Stimulated activated CD4-positive, alpha-beta T cell treated with anti-CD3 and anti-CD28 coated beads, Interleukin-2, amount 100 ng/mL, for 4 hours (primary cell): ENCODE data around the gene PTGES.

Experiments used
- DNase-seq: peaks from one replicate; pipeline ENCODE4 v3.0.0-alpha.2; 2020; ENCODE audit warnings: low read depth

Gene PTGES

DNA sequence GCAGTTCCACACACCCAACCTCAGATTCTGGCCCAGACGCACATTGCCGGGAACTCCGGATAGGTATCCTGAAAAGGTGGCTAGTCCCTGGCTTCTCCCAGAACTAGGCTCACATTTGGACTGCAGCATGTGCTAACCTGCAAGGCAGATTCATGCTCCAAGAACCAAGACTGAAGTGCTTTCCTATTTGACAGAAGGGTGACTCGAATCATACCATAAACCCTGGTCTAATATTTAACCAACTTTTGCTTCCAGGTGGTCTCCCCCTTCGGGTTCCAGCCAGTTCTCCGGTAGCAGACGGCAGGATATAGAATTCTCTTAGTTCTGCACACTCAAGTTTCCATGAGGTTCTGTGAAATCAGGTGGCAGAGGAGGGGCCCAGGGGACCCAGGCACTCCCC is 7.6 kb downstream of the PTGES start:
- no peak for DNase-seq

DNA sequence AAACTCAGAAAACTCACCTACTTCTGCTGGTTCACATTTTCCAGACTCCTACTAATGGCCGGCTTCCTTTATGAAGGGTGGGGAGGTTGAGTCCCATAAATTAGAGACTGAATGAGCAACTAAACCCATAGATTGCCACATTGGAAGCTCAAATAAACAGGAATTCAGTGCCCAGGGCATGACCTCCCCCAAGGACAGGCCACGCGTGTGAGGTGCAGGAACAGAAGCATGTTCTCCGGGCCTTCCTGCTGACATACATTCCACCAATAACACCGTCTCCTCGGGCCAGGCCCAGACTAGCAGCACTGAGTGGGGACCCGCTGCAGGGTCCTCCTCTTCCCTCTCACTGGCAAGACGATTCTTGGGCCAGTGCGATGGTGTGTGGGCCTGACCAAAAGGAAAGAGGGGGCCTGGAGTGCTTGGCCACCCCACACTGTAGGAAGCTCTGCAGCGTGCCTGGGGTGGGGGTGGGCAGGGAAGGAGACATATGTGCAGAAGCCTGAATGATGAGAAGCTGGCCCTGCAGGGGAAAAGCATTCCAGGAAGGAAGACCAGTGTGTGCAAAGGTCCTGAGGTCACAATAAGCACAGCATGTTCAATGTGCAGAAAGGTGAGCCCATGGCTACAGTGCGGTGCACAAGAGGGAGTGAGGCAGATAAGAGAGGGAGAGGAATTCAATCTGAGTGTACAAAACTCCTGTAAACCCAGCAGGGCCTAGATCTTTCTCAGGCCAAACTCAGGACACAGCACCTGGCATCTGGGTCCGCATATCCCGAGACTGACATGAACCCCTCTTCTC is 12.0 kb downstream of the PTGES start:
- no peak for DNase-seq

DNA sequence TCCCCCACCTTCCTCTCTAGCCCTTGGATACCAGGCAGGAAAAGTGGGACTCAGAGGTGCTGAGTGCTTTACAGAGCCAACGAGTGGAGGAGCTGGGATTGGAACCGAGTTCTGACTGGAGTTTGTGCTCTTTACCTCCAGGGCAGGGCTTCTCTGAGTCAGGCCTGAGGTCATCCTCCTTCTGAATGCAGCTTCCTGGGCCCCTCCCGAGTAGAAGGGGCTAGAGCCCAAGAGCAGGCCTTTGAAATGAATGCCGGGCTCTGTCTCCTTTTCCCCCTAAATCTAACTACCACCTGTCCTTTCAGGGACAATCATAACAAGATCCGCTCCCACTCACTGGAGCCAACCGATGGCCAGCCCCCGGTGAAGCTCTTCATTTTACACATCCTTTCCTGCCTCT is 12.7 kb downstream of the PTGES start:
- DNase-seq = no peak

DNA sequence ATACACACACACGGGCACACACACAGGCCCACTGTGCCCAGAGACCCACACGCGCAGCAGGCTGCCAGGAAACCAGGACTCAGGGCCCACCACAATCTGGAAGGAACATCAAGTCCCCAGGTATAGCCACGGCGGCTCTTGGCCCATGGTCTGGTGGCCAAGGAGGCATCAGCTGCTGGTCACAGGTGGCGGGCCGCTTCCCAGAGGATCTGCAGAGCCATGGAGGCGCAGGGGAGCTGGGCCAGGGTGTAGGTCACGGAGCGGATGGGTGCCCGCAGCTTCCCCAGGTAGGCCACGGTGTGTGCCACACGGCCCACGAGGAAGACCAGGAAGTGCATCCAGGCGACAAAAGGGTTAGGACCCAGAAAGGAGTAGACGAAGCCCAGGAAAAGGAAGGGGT is 13.4 kb downstream of the PTGES start:
- no peak for DNase-seq

DNA sequence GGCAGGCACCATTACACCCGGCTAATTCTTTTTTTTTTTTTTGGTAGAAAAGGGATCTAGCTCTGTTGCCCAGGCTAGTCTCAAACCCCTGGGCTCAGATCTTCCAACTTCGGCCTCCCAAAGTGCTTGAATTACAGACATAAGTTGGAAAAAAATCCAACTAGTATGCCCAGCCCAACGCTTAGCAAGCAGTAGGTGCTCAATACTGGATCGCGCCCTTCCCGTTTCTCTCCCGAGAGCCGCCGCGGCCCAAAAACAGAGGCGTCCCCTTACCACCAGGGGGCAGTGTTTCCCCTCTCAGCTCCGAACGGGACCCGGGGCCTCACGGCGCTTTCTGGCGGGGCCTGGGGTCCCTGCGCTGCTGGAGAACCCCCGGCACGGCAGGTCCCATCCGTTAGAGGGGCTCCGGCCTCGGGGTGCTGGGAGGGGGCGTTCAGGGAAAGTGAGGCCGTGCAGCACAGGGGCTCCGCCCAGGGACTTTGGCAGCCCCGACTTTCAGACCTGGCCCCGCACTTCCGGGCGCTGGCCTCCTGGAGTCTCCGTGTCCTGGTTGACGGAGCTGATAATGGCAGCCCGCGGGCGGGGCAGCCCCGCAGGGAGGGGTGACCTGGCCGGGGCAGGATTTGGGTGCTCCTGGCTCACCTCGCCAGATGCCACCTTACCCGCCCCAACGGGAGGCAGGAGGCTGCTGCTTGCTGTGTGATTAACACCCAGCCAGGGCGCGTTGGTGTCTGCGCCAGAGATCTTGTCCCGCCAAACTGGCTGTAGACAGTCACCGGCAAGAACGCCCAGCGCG is 15.2 kb downstream of the PTGES start:
- peak; percentile 80 for DNase-seq

DNA sequence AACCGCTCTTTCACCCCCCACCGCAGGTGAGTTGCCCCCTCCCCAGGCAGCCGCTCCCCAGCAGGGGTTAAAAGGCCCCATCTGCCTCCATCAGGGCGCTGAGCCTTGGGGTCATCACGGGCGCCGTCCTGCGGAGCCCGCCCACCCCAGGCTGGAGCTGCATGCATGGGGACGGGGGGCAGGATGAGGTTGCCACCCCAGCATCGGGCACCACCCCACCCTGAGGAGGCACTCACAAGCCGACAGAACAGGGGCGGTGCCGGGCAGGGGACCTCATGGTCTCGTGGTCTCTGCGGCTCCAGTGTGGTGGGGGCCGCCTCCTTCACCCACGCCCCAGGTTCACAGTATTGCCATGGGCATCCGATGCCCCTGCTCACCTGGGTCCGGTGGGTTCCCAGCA is 16.5 kb downstream of the PTGES start:
- DNase-seq = no peak

DNA sequence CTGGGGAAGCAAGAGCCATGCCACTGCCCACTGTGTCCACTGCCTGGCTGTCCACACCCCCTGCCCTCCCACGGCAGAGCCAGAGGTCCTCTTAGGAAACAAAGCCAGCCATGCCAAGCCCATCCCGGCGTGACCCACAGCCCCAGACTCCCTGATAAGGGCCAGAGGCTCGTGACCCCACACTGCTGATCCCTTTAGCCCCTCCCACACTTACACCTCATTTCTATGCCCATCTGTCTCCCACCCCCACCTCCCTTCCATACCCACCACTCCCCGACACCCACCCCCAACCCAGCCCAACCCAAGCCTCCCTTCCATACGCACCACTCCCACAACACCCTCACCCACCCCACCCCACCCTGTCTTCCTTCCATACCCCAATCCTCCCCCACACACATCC is 17.3 kb downstream of the PTGES start:
- no peak for DNase-seq

DNA sequence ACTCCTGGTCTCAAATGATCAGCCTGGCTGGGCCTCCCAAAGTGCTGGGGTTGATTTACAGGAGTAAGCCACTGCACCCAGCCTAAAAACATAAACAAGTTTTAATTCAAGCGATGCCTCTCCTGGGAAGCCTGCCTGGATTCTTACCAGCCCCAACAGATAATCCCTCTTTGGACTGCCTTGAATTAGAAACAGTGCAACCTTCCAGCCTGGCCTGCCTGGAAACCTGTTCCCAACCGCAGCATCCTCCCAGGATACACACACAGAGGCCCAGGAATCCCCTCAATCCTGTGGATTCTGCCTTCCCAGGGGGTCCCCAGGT is 19.2 kb downstream of the PTGES start:
- no peak for DNase-seq

DNA sequence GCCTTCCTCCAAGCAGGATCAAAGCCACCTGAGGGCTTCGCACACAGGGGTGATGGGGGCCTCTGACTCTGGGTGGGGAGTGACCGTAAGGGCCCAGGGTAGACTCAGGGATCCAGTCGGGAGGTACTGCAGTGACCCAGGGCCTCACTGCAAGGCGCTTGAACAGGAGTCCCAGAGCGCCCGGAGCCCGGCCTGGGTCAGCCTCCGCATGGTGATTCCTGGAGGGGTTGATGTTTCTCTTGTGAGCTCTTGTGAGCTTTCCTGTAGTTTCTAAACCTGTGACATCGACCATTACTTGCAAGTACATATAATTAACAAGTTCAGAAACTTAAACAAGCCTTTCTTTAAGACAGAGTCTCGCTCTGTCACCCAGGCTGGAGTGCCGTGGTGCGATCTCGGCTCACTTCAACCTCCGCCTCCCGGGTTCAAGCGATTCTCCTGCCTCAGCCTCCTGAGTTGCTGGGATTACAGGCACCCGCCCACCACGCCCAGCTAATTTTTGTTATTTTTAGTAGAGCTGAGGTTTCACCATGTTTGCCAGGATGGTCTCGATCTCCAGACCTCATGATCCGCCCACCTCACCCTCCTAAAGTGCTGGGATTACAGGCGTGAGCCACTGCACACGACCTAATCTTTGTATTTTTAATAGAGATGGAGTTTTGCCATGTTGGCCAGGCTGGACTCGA is 19.8 kb downstream of the PTGES start:
- DNase-seq = no peak

DNA sequence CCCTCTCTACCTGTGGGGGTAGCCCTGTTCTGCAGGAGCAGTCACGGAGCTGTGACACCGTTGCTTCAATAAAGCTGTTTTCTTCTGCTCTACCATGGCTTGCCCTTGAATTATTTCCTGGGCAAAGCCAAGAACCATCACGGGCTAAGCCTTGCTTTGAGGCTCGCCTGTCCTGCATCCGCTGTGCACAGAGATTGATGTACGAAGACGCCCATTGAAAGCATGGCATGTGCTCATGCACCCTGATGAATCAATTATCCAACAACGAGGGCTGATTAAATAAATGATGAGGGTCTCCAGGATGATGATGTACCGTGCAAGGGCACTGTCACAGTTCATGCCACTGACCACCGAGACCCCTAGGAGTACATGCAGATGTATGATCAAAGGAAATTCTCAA is 20.7 kb downstream of the PTGES start:
- DNase-seq = no peak

DNA sequence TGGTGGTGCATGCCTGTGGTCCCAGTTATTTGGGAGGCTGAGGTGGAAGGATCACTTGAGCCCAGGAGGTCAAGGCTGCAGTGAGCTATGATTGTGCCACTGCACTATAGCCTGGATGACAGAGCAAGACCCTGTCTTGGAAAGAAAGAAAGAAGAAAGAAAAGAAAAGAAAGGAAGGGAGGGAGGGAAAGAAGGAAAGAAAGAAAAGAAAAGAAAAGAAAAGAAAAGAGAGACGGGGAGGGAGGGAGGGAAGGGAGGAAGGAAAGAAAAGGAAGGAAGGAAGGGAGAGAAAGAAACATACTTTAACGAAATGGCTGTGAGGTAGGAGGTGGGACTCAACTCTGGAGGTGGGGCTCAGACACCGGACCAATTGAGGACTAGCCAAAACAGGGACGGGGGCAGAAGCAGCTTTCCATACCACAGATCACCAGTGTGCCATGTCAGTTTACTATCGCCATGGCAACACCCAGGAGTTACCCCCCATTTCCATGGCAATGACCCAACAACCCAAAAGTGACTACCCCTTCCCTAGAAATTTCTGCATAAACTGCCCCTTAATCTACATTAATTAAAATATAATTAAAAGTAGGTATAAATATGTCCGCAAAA is 21.3 kb downstream of the PTGES start:
- DNase-seq = no peak

DNA sequence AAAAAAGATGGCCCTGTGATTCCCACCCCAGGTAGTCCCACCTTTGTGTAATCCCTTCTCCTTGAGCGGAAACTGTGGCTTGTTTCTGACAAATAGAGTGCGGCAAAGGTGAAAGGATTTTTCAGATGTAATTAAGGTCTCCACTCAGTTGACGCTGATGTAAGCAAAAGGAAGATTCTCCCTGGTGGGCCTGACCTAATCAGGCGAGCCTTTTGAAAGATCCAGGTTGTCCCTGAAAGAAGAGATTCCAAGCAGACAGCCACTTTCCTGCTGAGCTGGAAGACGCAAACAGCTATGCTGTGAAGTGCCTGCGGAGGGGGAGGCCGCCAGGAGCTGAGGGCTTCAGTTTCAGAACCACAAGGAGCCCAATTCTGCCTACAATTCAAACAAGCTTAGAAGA is 24.1 kb downstream of the PTGES start:
- DNase-seq = no peak

DNA sequence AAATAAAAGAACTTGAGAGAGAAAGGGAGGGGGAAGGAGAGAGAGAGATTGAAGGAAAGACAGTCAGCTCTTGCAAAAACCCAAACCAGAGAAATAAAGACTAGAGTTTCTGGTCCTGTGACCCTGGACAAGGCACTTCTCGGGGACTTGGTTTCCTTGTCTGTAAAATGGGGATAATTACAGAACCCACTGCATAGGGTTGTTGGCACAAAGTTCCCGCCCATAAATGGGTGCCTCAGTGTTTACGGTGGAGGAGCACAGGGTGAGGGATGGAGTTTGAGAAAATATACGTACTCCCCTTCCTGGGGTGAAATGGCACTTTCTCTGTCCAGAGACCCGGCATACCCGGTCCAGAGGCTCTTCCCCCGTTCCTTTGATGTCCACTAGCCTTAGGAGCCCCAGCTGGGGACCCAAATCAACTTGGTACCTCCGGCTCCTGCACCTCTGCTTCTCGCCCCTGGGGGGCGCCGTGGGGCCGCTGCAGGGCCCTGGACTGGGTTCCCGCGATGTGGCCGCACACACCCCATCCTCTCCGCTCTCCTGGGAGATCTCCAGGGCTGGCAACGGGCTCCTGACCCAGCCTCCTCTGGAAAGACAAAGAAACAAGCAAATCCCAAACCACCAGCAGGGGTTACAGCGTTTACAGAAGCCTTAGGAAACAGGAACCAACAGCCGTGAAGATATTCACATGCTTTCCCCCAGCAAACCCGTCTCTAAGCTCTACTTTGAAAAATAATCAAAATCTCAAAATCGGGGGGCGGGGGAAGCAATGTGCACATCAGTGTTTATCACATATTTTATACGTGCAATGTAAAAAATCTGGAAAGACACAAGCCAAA is 26.3 kb downstream of the PTGES start:
- DNase-seq = peak; percentile 23

DNA sequence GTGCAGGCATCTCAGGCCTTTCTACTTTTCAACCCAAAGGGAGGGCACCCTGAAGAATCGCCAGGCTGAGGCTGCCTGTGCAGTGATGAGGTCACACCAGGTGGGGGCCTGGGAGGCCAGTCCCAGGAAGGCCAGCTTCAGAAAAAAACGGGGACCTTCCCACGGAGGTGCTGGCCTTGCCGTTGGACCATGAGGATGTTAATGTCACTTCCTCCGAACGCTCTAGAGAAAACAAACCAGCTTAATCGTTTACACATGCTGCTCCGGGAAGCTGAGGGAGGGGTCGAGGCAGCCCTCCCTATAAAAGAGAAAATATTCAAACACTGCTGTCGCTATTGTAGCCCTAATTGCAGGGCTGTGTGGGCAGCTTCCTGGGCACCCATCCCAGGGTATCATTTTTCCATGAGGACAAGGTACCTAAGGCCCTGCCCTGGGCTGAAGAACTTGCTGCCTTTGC is 27.0 kb downstream of the PTGES start:
- DNase-seq = no peak

DNA sequence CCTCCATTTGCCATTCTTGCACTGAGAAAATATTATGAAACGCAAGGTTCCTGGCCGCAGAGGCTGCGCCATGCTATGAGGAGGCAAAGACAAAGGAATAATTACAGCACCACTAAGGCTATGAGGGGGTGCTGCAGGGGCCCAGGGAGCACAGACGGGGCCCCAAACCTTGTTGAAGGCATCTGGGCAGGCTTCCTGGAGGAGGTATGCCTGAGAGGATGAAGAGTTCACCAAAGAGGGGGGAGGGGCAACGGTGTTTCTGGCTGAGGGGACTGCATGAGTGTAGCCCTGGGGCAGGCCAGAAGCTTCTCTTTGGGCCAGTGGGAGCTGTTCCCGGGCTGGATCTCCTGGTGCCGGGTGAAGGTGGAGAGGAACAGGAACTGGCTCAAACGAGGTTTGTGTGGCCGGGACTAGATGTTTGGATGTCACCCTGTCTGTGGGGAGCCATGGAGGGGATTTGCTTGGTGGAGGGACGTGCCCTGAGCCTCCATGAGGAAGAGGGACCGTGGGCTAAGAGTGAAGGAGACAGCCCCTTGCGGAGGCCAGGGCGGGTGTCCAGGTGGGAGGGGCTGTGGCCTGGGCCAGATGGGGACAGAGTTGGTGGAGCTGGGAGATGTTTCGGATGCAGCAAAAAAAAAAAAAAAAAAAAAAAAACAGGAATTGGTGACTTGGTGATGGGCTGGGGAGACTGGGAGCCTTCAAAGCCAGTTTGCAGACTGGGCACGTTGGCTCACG is 28.2 kb downstream of the PTGES start:
- no peak for DNase-seq

DNA sequence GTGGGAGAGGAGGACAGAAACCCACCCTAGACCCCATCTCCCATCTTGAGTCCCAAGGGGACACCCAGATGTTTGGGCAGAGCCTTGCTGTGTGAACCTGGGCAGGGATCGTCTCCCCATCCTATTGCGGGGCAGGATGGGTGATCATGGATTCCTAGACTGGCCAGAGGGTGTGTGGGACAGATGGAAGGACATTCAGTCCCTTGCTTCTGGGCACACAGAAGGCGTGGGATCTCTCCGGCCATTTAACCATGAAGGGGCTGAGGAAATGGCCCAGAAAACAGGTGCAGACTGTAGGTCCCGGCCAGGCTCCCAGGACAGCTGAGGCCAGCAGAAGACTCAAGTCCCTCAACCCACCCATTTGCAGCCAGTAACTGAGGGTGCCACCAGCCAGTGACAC is 29.9 kb downstream of the PTGES start:
- no peak for DNase-seq

DNA sequence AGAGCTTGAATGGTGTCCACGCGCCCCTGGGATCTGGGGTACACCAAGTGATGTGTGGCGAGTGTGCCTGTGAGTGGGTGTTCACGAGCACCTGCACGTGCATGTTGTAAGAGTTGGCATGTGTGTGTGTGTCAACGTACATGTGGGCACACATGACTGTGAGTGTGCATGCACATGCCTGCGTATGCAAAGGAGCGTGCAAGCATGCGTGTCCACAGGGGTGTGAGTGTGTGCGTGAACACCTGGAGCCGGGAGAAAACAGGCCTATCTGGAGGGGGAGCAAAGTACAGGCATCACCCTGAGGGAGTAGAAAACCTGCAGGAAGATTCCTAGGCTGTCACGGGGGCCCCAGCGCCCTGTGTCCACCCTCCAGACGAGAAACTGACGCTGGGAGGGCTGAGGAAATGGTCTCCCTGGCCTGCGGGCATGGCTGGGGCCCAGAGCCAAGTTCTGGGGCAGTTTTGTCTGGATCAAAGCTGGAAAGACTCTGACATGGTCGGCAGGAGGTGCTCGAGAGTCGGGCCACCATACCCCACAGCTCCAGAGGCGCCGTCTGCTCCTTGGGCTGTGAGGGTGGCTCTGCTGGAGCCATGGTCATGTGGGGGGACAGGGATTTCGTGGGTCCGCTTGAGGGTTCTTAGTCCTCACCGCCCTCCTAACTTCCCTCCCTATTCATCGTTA is 31.8 kb downstream of the PTGES start:
- no peak for DNase-seq

DNA sequence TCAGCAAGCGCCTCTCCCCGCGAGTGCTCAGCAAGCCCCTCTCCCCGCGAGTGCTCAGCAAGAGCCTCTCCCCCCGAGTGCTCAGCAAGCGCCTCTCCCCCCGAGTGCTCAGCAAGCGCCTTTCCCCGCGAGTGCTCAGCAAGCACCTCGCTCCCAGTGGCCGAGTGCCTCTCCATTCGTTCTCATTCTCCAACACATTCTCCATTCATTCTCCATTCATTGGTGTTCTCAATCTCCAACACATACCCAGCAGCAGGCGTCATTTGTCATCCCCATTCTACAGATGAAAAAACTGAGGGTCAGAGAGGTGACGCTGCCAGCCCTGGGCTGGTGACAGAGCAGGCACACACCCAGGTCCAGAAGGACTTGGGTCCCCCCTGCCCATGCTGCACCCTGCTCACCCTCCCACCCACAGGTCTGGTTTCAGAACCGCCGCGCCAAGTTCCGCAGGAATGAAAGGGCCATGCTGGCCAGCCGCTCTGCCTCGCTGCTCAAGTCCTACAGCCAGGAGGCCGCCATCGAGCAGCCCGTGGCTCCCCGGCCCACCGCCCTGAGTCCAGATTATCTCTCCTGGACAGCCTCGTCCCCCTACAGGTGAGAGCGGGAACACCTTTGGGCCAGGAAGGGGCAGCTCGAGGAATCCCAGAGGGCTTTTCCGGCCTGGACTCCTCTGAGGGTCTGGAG is 32.5 kb downstream of the PTGES start:
- DNase-seq = no peak

DNA sequence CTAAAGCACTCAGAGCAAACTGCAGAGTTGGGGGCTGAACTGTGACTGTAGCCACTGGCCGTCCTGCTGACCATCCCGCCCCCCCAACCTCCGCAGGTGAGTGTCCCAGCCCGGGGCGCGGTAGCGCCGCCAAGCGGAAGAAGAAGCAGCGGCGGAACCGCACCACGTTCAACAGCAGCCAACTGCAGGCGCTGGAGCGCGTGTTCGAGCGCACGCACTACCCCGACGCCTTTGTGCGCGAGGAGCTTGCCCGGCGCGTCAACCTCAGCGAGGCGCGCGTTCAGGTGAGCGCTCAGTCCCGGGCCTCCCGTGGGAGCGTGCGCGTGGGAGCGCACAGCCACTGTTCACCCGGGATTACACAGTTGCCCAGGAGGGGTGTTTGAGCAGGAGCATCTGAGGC is 33.7 kb downstream of the PTGES start:
- DNase-seq = no peak

DNA sequence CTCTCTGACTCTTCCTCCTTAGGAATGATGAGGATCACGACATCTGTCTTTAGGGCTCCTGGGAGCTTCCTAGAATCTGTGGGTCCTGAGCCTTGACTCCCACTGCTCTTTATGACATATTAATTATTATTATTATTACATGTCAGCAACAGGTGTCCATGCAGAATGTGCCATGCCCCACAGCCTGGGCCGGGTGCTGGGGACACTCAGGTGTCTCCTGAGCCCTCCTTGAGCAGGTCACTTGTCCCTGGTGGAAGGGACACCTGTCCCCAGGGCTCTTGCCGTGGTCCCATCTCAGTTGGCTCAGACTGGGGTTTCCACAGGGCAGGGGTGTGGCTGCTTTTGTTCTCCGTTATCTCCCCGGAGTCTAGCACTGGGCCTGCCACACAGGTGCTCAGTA is 34.2 kb downstream of the PTGES start:
- DNase-seq = no peak
